ENCODE measurements around the gene GABARAPL2.

DNA sequence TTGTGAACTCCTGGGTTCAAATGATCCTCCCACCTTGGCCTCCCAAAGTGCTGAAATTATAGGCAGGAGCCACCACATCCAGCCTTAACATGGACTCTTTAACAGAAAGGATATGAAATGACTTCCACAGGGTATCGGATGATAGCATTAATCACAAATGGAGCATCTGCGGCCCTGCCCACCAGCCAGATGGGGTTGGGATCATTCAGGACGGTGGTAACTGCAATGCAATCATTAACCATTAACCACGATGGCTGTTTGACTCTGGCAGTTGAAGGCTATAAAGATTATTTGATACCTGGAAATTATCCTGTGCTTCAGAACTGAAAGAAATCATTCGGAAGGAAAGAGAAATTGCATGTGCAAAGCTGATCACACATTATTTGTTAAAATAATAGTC lies 24.9 kb upstream of the GABARAPL2 start:
- TF ChIP-seq, protein P1, sequence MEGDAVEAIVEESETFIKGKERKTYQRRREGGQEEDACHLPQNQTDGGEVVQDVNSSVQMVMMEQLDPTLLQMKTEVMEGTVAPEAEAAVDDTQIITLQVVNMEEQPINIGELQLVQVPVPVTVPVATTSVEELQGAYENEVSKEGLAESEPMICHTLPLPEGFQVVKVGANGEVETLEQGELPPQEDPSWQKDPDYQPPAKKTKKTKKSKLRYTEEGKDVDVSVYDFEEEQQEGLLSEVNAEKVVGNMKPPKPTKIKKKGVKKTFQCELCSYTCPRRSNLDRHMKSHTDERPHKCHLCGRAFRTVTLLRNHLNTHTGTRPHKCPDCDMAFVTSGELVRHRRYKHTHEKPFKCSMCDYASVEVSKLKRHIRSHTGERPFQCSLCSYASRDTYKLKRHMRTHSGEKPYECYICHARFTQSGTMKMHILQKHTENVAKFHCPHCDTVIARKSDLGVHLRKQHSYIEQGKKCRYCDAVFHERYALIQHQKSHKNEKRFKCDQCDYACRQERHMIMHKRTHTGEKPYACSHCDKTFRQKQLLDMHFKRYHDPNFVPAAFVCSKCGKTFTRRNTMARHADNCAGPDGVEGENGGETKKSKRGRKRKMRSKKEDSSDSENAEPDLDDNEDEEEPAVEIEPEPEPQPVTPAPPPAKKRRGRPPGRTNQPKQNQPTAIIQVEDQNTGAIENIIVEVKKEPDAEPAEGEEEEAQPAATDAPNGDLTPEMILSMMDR (IDR thresholded peaks at IDR 0.05; ENCODE audit: poor library complexity, severe bottlenecking), result no peak
- TF ChIP-seq SMC3 (conservative IDR thresholded peaks at IDR 0.05; ENCODE audit: poor library complexity), result no peak
- TF ChIP-seq EZH2 (IDR thresholded peaks at IDR 0.05; ENCODE audit: borderline replicate concordance, insufficient read depth, low read length, poor library complexity, severe bottlenecking), result no peak
- TF ChIP-seq EP300 (conservative IDR thresholded peaks at IDR 0.05; ENCODE audit: poor library complexity, severe bottlenecking), result no peak
- TF ChIP-seq RAD21 (conservative IDR thresholded peaks at IDR 0.05), result no peak
- no peak for TF ChIP-seq POLR2AphosphoS5 (IDR thresholded peaks at IDR 0.05)
- TF ChIP-seq TAF1 (IDR thresholded peaks at IDR 0.05; ENCODE audit: low read depth), result no peak
- TF ChIP-seq, protein P2, sequence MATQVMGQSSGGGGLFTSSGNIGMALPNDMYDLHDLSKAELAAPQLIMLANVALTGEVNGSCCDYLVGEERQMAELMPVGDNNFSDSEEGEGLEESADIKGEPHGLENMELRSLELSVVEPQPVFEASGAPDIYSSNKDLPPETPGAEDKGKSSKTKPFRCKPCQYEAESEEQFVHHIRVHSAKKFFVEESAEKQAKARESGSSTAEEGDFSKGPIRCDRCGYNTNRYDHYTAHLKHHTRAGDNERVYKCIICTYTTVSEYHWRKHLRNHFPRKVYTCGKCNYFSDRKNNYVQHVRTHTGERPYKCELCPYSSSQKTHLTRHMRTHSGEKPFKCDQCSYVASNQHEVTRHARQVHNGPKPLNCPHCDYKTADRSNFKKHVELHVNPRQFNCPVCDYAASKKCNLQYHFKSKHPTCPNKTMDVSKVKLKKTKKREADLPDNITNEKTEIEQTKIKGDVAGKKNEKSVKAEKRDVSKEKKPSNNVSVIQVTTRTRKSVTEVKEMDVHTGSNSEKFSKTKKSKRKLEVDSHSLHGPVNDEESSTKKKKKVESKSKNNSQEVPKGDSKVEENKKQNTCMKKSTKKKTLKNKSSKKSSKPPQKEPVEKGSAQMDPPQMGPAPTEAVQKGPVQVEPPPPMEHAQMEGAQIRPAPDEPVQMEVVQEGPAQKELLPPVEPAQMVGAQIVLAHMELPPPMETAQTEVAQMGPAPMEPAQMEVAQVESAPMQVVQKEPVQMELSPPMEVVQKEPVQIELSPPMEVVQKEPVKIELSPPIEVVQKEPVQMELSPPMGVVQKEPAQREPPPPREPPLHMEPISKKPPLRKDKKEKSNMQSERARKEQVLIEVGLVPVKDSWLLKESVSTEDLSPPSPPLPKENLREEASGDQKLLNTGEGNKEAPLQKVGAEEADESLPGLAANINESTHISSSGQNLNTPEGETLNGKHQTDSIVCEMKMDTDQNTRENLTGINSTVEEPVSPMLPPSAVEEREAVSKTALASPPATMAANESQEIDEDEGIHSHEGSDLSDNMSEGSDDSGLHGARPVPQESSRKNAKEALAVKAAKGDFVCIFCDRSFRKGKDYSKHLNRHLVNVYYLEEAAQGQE (IDR thresholded peaks at IDR 0.05; ENCODE audit: borderline replicate concordance), result no peak
- TF ChIP-seq MXI1 (conservative IDR thresholded peaks at IDR 0.05; ENCODE audit: poor library complexity, severe bottlenecking), result no peak

Data from neural cell (in vitro differentiated cells).